OCI-LY7 (cell line): ENCODE measurements around the gene STK32A. TPM values are rescaled to one million over a fixed set of nuclear protein-coding genes. Genes with fewer than 3 reads are reported as not detected.
A peak's percentile ranks its signal among the peaks of the same experiment; 100 is the strongest.
"Not testable (repeated sequence)": the region's sequence is repeated elsewhere in the genome, so short reads cannot be mapped to it uniquely, and the experiment has no call there.

Experiments
- BruUV-seq: library from RNA; stranded (reverse); fragments of 400-500 nt; replicated peaks from 2 replicates; lab custom pipeline; 2021; lab: Mats Ljungman, UMichigan
- CTCF ChIA-PET: fragments of 300-600 bp; sonication (Branson Sonifier 250); formaldehyde crosslinking; loops from one replicate; lab custom pipeline; 2022; ENCODE audit warnings: antibody characterized with exemption; ENCODE audit not compliant: unreplicated experiment; lab: Charles Lee
- POLR2A ChIA-PET: fragments of 300-600 bp; sonication (Branson Sonifier 250); formaldehyde crosslinking; loops from one replicate; lab custom pipeline; 2022; ENCODE audit warnings: antibody characterized with exemption; lab: Charles Lee
- DNase-seq: peaks from one replicate; pipeline ENCODE4 v3.0.0-alpha.2; 2015; ENCODE audit warnings: low spot score
- H2AFZ ChIP-seq: fragments of 200-600 bp; sonication (generic), shearing (Covaris generic); 2 replicates; pipeline ENCODE4 v1.6.1; 2014; ENCODE audit warnings: mild to moderate bottlenecking, antibody characterized with exemption, low read length, moderate library complexity
- H3K27ac ChIP-seq: fragments of 200-600 bp; sonication (generic); 2 replicates; pipeline ENCODE4 v1.5.1; 2014; ENCODE audit warnings: mixed run types, low read depth, mild to moderate bottlenecking, moderate library complexity, low read length, inconsistent platforms; ENCODE audit not compliant: poor library complexity, severe bottlenecking
- H3K36me3 ChIP-seq: fragments of 200-600 bp; sonication (generic); 2 replicates; pipeline ENCODE4 v1.6.1; 2014; ENCODE audit warnings: mild to moderate bottlenecking, antibody characterized with exemption, low read length, moderate library complexity, mixed read lengths; ENCODE audit not compliant: insufficient read depth
- H3K4me1 ChIP-seq: fragments of 200-600 bp; sonication (generic); 2 replicates; pipeline ENCODE4 v1.5.1; 2014; ENCODE audit warnings: mild to moderate bottlenecking, low read length; ENCODE audit not compliant: insufficient read depth, poor library complexity, severe bottlenecking
- H3K4me2 ChIP-seq: fragments of 200-600 bp; sonication (generic); 2 replicates; pipeline ENCODE4 v1.6.1; 2014; ENCODE audit warnings: mild to moderate bottlenecking, low read length
- H3K4me3 ChIP-seq: fragments of 200-600 bp; sonication (generic); 2 replicates; pipeline ENCODE4 v1.5.1; 2014; ENCODE audit warnings: mild to moderate bottlenecking, low read depth, low read length; ENCODE audit not compliant: poor library complexity, severe bottlenecking
- H3K79me2 ChIP-seq: fragments of 200-600 bp; sonication (generic); 2 replicates; pipeline ENCODE4 v1.6.1; 2016; ENCODE audit warnings: low read depth, mild to moderate bottlenecking, low read length, moderate library complexity, mixed read lengths; ENCODE audit not compliant: insufficient read depth
- H3K9me2 ChIP-seq: fragments of 200-600 bp; sonication (generic); 2 replicates; pipeline ENCODE4 v1.6.1; 2016; ENCODE audit warnings: mild to moderate bottlenecking, low read length, mixed read lengths; ENCODE audit not compliant: insufficient read depth
- H3K9me3 ChIP-seq: fragments of 200-600 bp; sonication (generic); 2 replicates; pipeline ENCODE4 v1.6.1; 2014; ENCODE audit warnings: mild to moderate bottlenecking, mixed run types, low read length, mixed read lengths
- H4K20me1 ChIP-seq: fragments of 200-600 bp; sonication (generic); 2 replicates; pipeline ENCODE4 v1.6.1; 2014; ENCODE audit warnings: mild to moderate bottlenecking, antibody characterized with exemption, low read length, moderate library complexity, mixed read lengths; ENCODE audit not compliant: insufficient read depth
- CTCF ChIP-seq: fragments of 200-600 bp; sonication (generic); conservative IDR thresholded peaks from 2 replicates; pipeline ENCODE4 v1.5.1; 2014; ENCODE audit warnings: mild to moderate bottlenecking, antibody characterized with exemption, low read length, moderate library complexity, mixed read lengths
- EZH2phosphoT487 ChIP-seq: fragments of 200-600 bp; sonication (generic); IDR thresholded peaks from 2 replicates; pipeline ENCODE4 v1.6.1; 2018; ENCODE audit warnings: low read depth, borderline replicate concordance, mild to moderate bottlenecking, mixed run types, antibody characterized with exemption, low read length, moderate library complexity, mixed read lengths
- intact Hi-C: fragments of 100-400 bp; cut with micrococcal nuclease; formaldehyde crosslinking; loops from one replicate; pipeline ENCODE4 v1.10.0; 2022; ENCODE audit not compliant: unreplicated experiment
- total RNA-seq, 2 experiments: library from RNA; depleted of rRNA in 1 of 2; stranded (reverse); fragments of >200 nt in 1 of 2; shearing (Covaris generic) in 1 of 2; gene quantifications; 2 replicates each; pipeline ENCODE4 v1.2.3, GENCODE V29; 2014 to 2022

STK32A gene
- total RNA-seq, 2 experiments from 2014 or later, result not detected

- ChIA-PET CTCF (no interaction called here), POLR2A (no interaction called here)
- no TSS peak for BruUV-seq
- no peaks in the 10 kb centered on the region for H3K9me2 ChIP-seq
- no peak overlapping the region for H3K4me2 ChIP-seq
- H3K79me2 ChIP-seq, result no peaks in the 10 kb centered on the region
- no peaks in the 10 kb centered on the region for H3K4me1 ChIP-seq
- H4K20me1 ChIP-seq, result no peaks in the 10 kb centered on the region
- H3K36me3 ChIP-seq, result no peaks in the 10 kb centered on the region
- H2AFZ ChIP-seq, result no peak overlapping the region
- H3K4me3 ChIP-seq, result no peak overlapping the region
- H3K27ac ChIP-seq, result no peak overlapping the region
- TF ChIP-seq CTCF, result no peak
- no peak for TF ChIP-seq EZH2phosphoT487
- intact Hi-C loops, result no loop called here
- DNase-seq, result no peak
- no peaks in the 10 kb centered on the region for H3K9me3 ChIP-seq
These were observed 126.8 kb downstream of the STK32A start for GRCh38 chr5:147361441-147362175.

GRCh38 chr5:147367381-147367780, 132.6 kb downstream of the STK32A start:
- H3K27ac ChIP-seq, H3K36me3 ChIP-seq, H3K4me2 ChIP-seq, H3K79me2 ChIP-seq, H2AFZ ChIP-seq, intact Hi-C loops, H3K9me3 ChIP-seq, CTCF ChIA-PET, H4K20me1 ChIP-seq, DNase-seq, H3K4me1 ChIP-seq, BruUV-seq, H3K4me3 ChIP-seq, H3K9me2 ChIP-seq: not testable (repeated sequence)
- POLR2A ChIA-PET, result interaction anchor here (0.7 kb wide), 1 partner anchor 33 kb away, joined by 4 read pairs; no protein-coding TSS in a partner anchor

- Histone ChIP-seq H3K9me3 (no peaks in the 10 kb centered on the region), H3K4me3 (no peak overlapping the region), H3K4me1 (no peaks in the 10 kb centered on the region), H3K36me3 (no peaks in the 10 kb centered on the region), H2AFZ (no peak overlapping the region), H3K9me2 (no peaks in the 10 kb centered on the region), H3K79me2 (no peaks in the 10 kb centered on the region), H3K4me2 (no peak overlapping the region), H4K20me1 (no peaks in the 10 kb centered on the region), H3K27ac (no peak overlapping the region)
- BruUV-seq, result no TSS peak
- intact Hi-C loops, result no loop called here
- DNase-seq, result no peak
- CTCF ChIA-PET, result interaction anchor here (0.5 kb wide), 1 partner anchor 453 kb away, joined by 6 read pairs; no protein-coding TSS in a partner anchor
- TF ChIP-seq EZH2phosphoT487 (no peak), CTCF (peak; percentile 64)
- POLR2A ChIA-PET, result interaction anchor here (0.7 kb wide), 1 partner anchor 78 kb away, joined by 3 read pairs; no protein-coding TSS in a partner anchor
These were observed 135.0 kb downstream of the STK32A start for GRCh38 chr5:147369742-147370374.
